Measurements from ENCODE around the gene KCNN2.

Gene KCNN2

DNA sequence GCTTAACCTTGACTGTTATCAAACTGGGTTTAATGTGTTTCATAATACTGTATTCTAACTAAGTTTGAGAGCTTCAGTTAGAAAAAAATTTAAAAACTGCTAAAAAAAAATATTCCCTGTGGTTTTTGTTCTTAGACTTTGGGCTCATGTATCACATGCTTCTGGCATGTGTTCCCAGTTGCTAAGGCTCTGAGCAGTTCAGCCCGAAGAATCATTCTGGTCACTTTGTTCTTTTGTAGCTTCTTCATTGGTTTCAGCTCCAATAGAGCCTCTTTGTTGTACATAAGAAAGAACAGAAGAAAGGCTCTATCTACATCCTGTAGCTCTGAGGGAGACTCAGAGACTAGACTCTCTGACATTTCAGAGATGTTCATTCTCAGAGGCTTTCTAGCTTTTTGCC is 25.6 kb downstream of the KCNN2 start:
- DNase-seq = no peak
- Histone ChIP-seq H3K4me1 (ENCODE audit: control insufficient read depth in 1 of 2, insufficient read depth in 2 of 2, low read length in 2 of 2) (no peaks in the 10 kb centered on the region), H4K91ac (ENCODE audit: low read depth, low read length) (no peak overlapping the region), H3K36me3 (ENCODE audit: control insufficient read depth in 1 of 2, insufficient read depth in 2 of 2, low read length in 2 of 2) (no peaks in the 10 kb centered on the region), H2AFZ (ENCODE audit: insufficient read depth, low read length, poor library complexity) (no peak overlapping the region), H3K9me3 (ENCODE audit: insufficient read depth, low read depth, low read length) (no peaks in the 10 kb centered on the region), H3K4ac (ENCODE audit: low read depth, low read length) (no peak overlapping the region), H3K14ac (ENCODE audit: low read length) (no peak overlapping the region), H3K4me2 (ENCODE audit: low read length) (no peak overlapping the region), H3K79me1 (ENCODE audit: low read length) (no peaks in the 10 kb centered on the region), H4K12ac (ENCODE audit: low read depth, low read length) (no peak overlapping the region), H3K27ac (ENCODE audit: low read depth, low read length) (no peak overlapping the region), H2BK5ac (ENCODE audit: low read depth, low read length, poor library complexity) (no peak overlapping the region), H3K4me3 (ENCODE audit: low read depth, low read length) (no peak overlapping the region), H3K79me2 (ENCODE audit: control insufficient read depth, insufficient read depth, low read length, poor library complexity) (no peaks in the 10 kb centered on the region), H2AK5ac (ENCODE audit: low read length) (no peak overlapping the region), H3K27me3 (ENCODE audit: insufficient read depth, low read length) (no peaks in the 10 kb centered on the region), H4K8ac (ENCODE audit: low read depth, low read length) (no peak overlapping the region), H3K18ac (ENCODE audit: low read length) (no peak overlapping the region), H2BK12ac (ENCODE audit: low read length) (no peak overlapping the region), H2BK120ac (ENCODE audit: insufficient read depth, low read length, poor library complexity) (no peak overlapping the region), H3K23ac (ENCODE audit: low read length) (no peak overlapping the region), H3K9ac (ENCODE audit: low read length) (no peak overlapping the region)
- no CpG with 5 or more reads among the region's 1 CpG for WGBS (ENCODE audit: extremely low coverage, insufficient coverage, insufficient read length)

GRCh38 chr5:114390431-114390830 is 28.6 kb downstream of the KCNN2 start:
- Histone ChIP-seq H3K4me1 (ENCODE audit: control insufficient read depth in 1 of 2, insufficient read depth in 2 of 2, low read length in 2 of 2) (no peaks in the 10 kb centered on the region), H3K79me1 (ENCODE audit: low read length) (no peaks in the 10 kb centered on the region), H3K36me3 (ENCODE audit: control insufficient read depth in 1 of 2, insufficient read depth in 2 of 2, low read length in 2 of 2) (no peaks in the 10 kb centered on the region), H3K4me3 (ENCODE audit: low read depth, low read length) (no peak overlapping the region), H3K4me2 (ENCODE audit: low read length) (no peak overlapping the region), H3K79me2 (ENCODE audit: control insufficient read depth, insufficient read depth, low read length, poor library complexity) (no peaks in the 10 kb centered on the region), H3K27me3 (ENCODE audit: insufficient read depth, low read length) (no peaks in the 10 kb centered on the region), H2AFZ (ENCODE audit: insufficient read depth, low read length, poor library complexity) (no peak overlapping the region), H2BK120ac (ENCODE audit: insufficient read depth, low read length, poor library complexity) (no peak overlapping the region), H3K18ac (ENCODE audit: low read length) (no peak overlapping the region), H2BK12ac (ENCODE audit: low read length) (no peak overlapping the region), H4K12ac (ENCODE audit: low read depth, low read length) (no peak overlapping the region), H2AK5ac (ENCODE audit: low read length) (no peak overlapping the region), H3K9ac (ENCODE audit: low read length) (no peak overlapping the region), H2BK5ac (ENCODE audit: low read depth, low read length, poor library complexity) (no peak overlapping the region), H3K9me3 (ENCODE audit: insufficient read depth, low read depth, low read length) (no peaks in the 10 kb centered on the region), H4K8ac (ENCODE audit: low read depth, low read length) (no peak overlapping the region), H3K27ac (ENCODE audit: low read depth, low read length) (no peak overlapping the region), H4K91ac (ENCODE audit: low read depth, low read length) (no peak overlapping the region), H3K14ac (ENCODE audit: low read length) (no peak overlapping the region), H3K4ac (ENCODE audit: low read depth, low read length) (no peak overlapping the region), H3K23ac (ENCODE audit: low read length) (no peak overlapping the region)
- no peak for DNase-seq
- WGBS (ENCODE audit: extremely low coverage, insufficient coverage, insufficient read length) = no CpG with 5 or more reads among the region's 1 CpG

- no peak overlapping the region for H3K27ac ChIP-seq (ENCODE audit: low read depth, low read length)
- no peaks in the 10 kb centered on the region for H3K9me3 ChIP-seq (ENCODE audit: insufficient read depth, low read depth, low read length)
- no peaks in the 10 kb centered on the region for H3K4me1 ChIP-seq (ENCODE audit: control insufficient read depth in 1 of 2, insufficient read depth in 2 of 2, low read length in 2 of 2)
- H2BK5ac ChIP-seq (ENCODE audit: low read depth, low read length, poor library complexity) = no peak overlapping the region
- no peak overlapping the region for H3K23ac ChIP-seq (ENCODE audit: low read length)
- H3K27me3 ChIP-seq (ENCODE audit: insufficient read depth, low read length) = no peaks in the 10 kb centered on the region
- H3K79me2 ChIP-seq (ENCODE audit: control insufficient read depth, insufficient read depth, low read length, poor library complexity) = no peaks in the 10 kb centered on the region
- no peak overlapping the region for H4K12ac ChIP-seq (ENCODE audit: low read depth, low read length)
- no peak overlapping the region for H3K4me3 ChIP-seq (ENCODE audit: low read depth, low read length)
- H2BK12ac ChIP-seq (ENCODE audit: low read length) = no peak overlapping the region
- no peak overlapping the region for H2BK120ac ChIP-seq (ENCODE audit: insufficient read depth, low read length, poor library complexity)
- H3K4me2 ChIP-seq (ENCODE audit: low read length) = no peak overlapping the region
- no peak overlapping the region for H3K4ac ChIP-seq (ENCODE audit: low read depth, low read length)
- no peak overlapping the region for H4K91ac ChIP-seq (ENCODE audit: low read depth, low read length)
- H3K36me3 ChIP-seq (ENCODE audit: control insufficient read depth in 1 of 2, insufficient read depth in 2 of 2, low read length in 2 of 2) = no peaks in the 10 kb centered on the region
- H3K79me1 ChIP-seq (ENCODE audit: low read length) = no peaks in the 10 kb centered on the region
- no peak overlapping the region for H3K18ac ChIP-seq (ENCODE audit: low read length)
- WGBS (ENCODE audit: extremely low coverage, insufficient coverage, insufficient read length) = no CpG with 5 or more reads among the region's 1 CpG
- no peak for DNase-seq
- H2AFZ ChIP-seq (ENCODE audit: insufficient read depth, low read length, poor library complexity) = no peak overlapping the region
- no peak overlapping the region for H3K14ac ChIP-seq (ENCODE audit: low read length)
- no peak overlapping the region for H3K9ac ChIP-seq (ENCODE audit: low read length)
- H2AK5ac ChIP-seq (ENCODE audit: low read length) = no peak overlapping the region
- no peak overlapping the region for H4K8ac ChIP-seq (ENCODE audit: low read depth, low read length)
These were observed 29.5 kb downstream of the KCNN2 start for GRCh38 chr5:114391321-114391720.

- H4K91ac ChIP-seq (ENCODE audit: low read depth, low read length) = no peak overlapping the region
- no peak overlapping the region for H2BK12ac ChIP-seq (ENCODE audit: low read length)
- no CpG with 5 or more reads among the region's 1 CpG for WGBS (ENCODE audit: extremely low coverage, insufficient coverage, insufficient read length)
- no peak overlapping the region for H4K12ac ChIP-seq (ENCODE audit: low read depth, low read length)
- H2BK120ac ChIP-seq (ENCODE audit: insufficient read depth, low read length, poor library complexity) = no peak overlapping the region
- no peaks in the 10 kb centered on the region for H3K36me3 ChIP-seq (ENCODE audit: control insufficient read depth in 1 of 2, insufficient read depth in 2 of 2, low read length in 2 of 2)
- no peak overlapping the region for H3K4ac ChIP-seq (ENCODE audit: low read depth, low read length)
- H3K9me3 ChIP-seq (ENCODE audit: insufficient read depth, low read depth, low read length) = no peaks in the 10 kb centered on the region
- no peak overlapping the region for H4K8ac ChIP-seq (ENCODE audit: low read depth, low read length)
- H3K14ac ChIP-seq (ENCODE audit: low read length) = no peak overlapping the region
- no peak overlapping the region for H3K27ac ChIP-seq (ENCODE audit: low read depth, low read length)
- H3K79me1 ChIP-seq (ENCODE audit: low read length) = no peaks in the 10 kb centered on the region
- no peaks in the 10 kb centered on the region for H3K27me3 ChIP-seq (ENCODE audit: insufficient read depth, low read length)
- H3K4me1 ChIP-seq (ENCODE audit: control insufficient read depth in 1 of 2, insufficient read depth in 2 of 2, low read length in 2 of 2) = no peaks in the 10 kb centered on the region
- H2AFZ ChIP-seq (ENCODE audit: insufficient read depth, low read length, poor library complexity) = no peak overlapping the region
- no peak overlapping the region for H3K4me2 ChIP-seq (ENCODE audit: low read length)
- no peak overlapping the region for H3K9ac ChIP-seq (ENCODE audit: low read length)
- H3K79me2 ChIP-seq (ENCODE audit: control insufficient read depth, insufficient read depth, low read length, poor library complexity) = no peaks in the 10 kb centered on the region
- no peak overlapping the region for H3K18ac ChIP-seq (ENCODE audit: low read length)
- no peak overlapping the region for H3K23ac ChIP-seq (ENCODE audit: low read length)
- no peak overlapping the region for H2AK5ac ChIP-seq (ENCODE audit: low read length)
- H2BK5ac ChIP-seq (ENCODE audit: low read depth, low read length, poor library complexity) = no peak overlapping the region
- H3K4me3 ChIP-seq (ENCODE audit: low read depth, low read length) = no peak overlapping the region
- no peak for DNase-seq
These were observed 31.3 kb downstream of the KCNN2 start for GRCh38 chr5:114393159-114393558.
